Lower leg skin (tissue), 4 donors: ENCODE data around the gene CALU. TPM values are rescaled to one million over a fixed set of nuclear protein-coding genes. Genes with fewer than 3 reads are reported as not detected.

Experiments used
- DNase-seq, 2 donors: peaks; one replicate each; pipeline ENCODE4 v3.0.0-alpha.2; 2019; ENCODE audit warnings: low spot score in 2 of 2
- H3K4me3 ChIP-seq: fragments of 200-600 bp; sonication (generic); 2 replicates; pipeline ENCODE4 v1.5.1; 2017; ENCODE audit warnings: mild to moderate bottlenecking, low read depth; ENCODE audit not compliant: poor library complexity, severe bottlenecking
- POLR2A ChIP-seq, 2 donors: fragments of 450-650 bp; IDR thresholded peaks; one replicate each; pipeline ENCODE4 v1.6.1; 2016 to 2017; ENCODE audit warnings: antibody characterized with exemption in 2 of 2, mild to moderate bottlenecking in 1 of 2, moderate library complexity in 1 of 2
- WGBS, 2 donors: methylation state at CpG; one replicate each; pipeline ENCODE4 v1.1.5; 2018; 5-methylcytosine and 5-hydroxymethylcytosine counted together
- intact Hi-C: fragments of 100-400 bp; cut with DNase I; formaldehyde crosslinking; loops from one replicate; pipeline ENCODE4 v1.15.0; 2023; ENCODE audit warnings: low total_unique reads
- total RNA-seq, 4 donors: library from RNA; depleted of rRNA; stranded (reverse); fragments of >200 nt; gene quantifications; one replicate each; pipeline ENCODE4 v1.1.0, GENCODE V29; 2016
- TF ChIP-seq, protein P1 (sequence below), 3 donors: fragments of 450-650 bp; IDR thresholded peaks; one replicate each; pipeline ENCODE4 v1.5.1; 2016; ENCODE audit warnings: antibody characterized with exemption in 3 of 3, mild to moderate bottlenecking in 3 of 3, moderate library complexity in 2 of 3

CALU gene
- total RNA-seq, 4 donors from 2014 or later = 22.7 to 53.8 (median 30.8) TPM

DNA sequence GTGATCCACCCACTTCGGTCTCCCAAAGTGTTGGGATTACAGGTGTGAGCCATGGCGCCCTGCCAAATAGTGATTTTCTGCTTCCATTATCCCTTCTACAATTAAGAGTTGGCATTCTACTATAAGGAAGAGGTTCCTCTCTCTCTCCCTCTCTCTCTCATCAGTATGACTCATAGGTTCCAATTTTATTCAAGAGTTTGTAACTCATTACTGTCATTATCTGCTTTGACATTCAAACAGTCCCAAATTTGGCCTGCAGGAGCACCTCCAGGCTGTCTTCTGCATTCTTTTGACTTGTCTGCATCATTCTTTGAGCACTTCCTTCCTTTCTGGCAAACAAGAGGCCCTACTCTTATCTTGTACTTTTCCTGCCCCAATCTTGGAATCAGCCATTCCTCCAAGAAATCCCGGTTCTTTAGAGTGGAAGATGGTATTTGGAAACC lies 33.2 kb upstream of the CALU start:
- no peak overlapping the region for H3K4me3 ChIP-seq
- 60 to 66% methylated on average over 3 of the region's 3 CpGs for WGBS, 2 donors
- DNase-seq = peak in 1 of 2 donors; percentile 7
- intact Hi-C loops = no loop called here
- TF ChIP-seq POLR2A (IDR thresholded peaks at IDR 0.05) = no peak
- TF ChIP-seq, protein P1, sequence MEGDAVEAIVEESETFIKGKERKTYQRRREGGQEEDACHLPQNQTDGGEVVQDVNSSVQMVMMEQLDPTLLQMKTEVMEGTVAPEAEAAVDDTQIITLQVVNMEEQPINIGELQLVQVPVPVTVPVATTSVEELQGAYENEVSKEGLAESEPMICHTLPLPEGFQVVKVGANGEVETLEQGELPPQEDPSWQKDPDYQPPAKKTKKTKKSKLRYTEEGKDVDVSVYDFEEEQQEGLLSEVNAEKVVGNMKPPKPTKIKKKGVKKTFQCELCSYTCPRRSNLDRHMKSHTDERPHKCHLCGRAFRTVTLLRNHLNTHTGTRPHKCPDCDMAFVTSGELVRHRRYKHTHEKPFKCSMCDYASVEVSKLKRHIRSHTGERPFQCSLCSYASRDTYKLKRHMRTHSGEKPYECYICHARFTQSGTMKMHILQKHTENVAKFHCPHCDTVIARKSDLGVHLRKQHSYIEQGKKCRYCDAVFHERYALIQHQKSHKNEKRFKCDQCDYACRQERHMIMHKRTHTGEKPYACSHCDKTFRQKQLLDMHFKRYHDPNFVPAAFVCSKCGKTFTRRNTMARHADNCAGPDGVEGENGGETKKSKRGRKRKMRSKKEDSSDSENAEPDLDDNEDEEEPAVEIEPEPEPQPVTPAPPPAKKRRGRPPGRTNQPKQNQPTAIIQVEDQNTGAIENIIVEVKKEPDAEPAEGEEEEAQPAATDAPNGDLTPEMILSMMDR (IDR thresholded peaks at IDR 0.05) = no peak

DNA sequence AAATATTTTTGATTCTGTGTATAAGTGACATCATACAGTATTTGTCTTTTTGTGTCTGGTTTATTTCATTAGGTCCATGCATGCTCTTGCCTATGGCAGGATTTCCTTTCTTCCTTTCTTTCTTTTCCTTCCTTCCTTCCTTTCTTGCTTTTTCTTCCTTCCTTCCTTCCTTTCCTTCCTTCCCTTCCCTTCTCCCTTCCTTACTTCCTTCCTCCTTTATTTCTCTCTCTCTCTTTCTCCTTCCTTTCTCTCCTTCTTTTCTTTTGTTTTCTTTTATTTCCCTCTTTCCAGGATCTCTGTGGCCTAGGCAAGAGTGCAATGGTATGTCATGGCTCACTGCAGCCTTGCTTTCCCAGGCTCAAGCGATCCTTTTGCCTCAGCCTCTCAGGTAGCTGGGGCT lies 31.4 kb upstream of the CALU start:
- intact Hi-C loops = no loop called here
- no peak for DNase-seq
- H3K4me3 ChIP-seq = no peak overlapping the region
- TF ChIP-seq, protein P1 (IDR thresholded peaks at IDR 0.05) = no peak
- TF ChIP-seq POLR2A (IDR thresholded peaks at IDR 0.05) = no peak
- 87 to 97% methylated on average over 1 of the region's 1 CpG for WGBS, 2 donors

DNA sequence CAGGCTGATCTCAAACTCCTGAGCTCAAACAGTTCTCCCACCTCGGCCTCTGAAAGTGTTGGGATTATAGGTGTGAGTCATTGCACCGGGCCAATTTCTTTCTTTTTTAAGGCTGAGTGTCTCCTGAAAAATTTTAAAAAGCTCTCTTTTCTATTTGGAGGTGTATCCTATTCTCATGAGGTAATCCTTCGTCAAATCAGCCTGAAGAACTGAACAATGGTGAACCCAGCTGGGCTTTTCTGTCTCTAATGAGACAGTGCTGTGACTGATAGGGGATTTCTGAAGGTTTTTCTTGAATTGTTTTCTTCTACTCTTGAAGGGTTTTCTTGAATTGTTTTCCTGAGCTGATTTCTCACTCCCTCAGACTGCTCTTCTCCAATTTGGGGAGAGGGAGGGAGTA lies 30.9 kb upstream of the CALU start:
- no peak for TF ChIP-seq POLR2A (IDR thresholded peaks at IDR 0.05)
- TF ChIP-seq, protein P1 (IDR thresholded peaks at IDR 0.05) = no peak
- no peak for DNase-seq
- H3K4me3 ChIP-seq = no peak overlapping the region
- 92% methylated on average over 3 of the region's 3 CpGs for WGBS, 2 donors
- intact Hi-C loops = no loop called here

DNA sequence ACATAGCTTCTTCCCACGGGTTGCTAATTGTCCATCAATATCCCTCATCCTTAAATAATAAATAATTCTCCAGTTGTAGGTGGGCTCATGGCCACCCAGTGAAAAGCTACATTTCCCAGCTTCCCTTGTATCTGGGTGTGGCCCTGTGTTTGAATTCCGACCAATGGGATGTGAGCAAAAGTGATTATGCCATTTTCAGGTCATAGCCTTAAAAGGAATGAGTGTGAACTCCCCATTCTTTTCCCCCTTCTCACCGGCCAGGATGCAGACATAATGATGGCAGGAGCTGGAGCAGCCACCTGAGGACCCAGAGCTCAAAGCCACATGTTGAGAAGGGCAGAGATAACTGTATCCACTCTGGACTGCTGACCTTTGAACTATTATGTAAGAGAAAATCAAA lies 30.3 kb upstream of the CALU start:
- 85 to 87% methylated on average over 3 of the region's 3 CpGs for WGBS, 2 donors
- DNase-seq = peak in 1 of 2 donors; percentile 46
- no peak overlapping the region for H3K4me3 ChIP-seq
- intact Hi-C loops = no loop called here
- TF ChIP-seq, protein P1 (IDR thresholded peaks at IDR 0.05) = no peak
- no peak for TF ChIP-seq POLR2A (IDR thresholded peaks at IDR 0.05)

DNA sequence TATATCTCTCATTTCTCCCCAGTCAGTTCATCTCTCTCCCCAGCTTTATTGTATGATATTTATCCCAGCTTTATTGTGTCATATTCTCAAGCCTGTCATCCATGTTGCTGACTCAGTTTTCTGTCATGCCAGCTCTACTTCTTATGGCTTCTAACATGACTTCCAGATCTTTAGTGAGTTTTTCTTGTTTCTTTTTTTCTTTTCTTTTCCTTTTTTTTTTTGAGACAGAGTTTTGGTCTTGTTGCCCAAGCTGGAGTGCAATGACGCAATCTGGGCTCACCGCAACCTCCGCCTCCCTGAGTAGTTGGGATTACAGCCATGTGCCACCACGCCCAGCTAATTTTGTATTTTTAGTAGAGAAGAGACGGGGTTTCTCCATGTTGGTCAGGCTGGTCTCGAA lies 28.7 kb upstream of the CALU start:
- 57 to 61% methylated on average over 6 of the region's 6 CpGs for WGBS, 2 donors
- TF ChIP-seq, protein P1 (IDR thresholded peaks at IDR 0.05) = no peak
- no peak for TF ChIP-seq POLR2A (IDR thresholded peaks at IDR 0.05)
- no peak overlapping the region for H3K4me3 ChIP-seq
- DNase-seq = peak in 1 of 2 donors; percentile 78
- intact Hi-C loops = no loop called here

DNA sequence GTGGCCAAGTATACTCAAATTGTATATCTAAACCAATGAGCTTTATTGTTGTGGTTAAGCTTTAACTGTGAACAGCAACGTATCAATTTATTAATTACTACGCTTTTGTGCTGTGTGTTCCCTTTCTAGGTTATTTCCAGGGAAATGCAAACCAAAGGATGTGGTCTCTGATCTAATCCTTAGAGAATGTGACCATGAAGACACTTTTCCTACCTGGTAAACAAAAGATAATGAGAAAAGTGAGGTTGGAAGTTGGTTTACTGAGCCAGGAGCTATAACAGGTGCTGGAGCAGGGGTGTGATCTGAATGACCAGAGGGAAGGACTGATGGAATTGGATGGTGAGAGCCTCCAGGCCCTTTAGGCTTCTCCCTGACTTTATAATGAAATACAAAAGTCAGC lies 25.4 kb upstream of the CALU start:
- peak in 1 of 2 donors; percentile 7 for DNase-seq
- H3K4me3 ChIP-seq = no peak overlapping the region
- intact Hi-C loops = no loop called here
- WGBS, 2 donors = 88 to 89% methylated on average over 2 of the region's 2 CpGs
- no peak for TF ChIP-seq POLR2A (IDR thresholded peaks at IDR 0.05)
- TF ChIP-seq, protein P1 (IDR thresholded peaks at IDR 0.05) = no peak
